GM19035 (cell line): ENCODE measurements around the gene CYTH4.
A peak's percentile ranks its signal among the peaks of the same experiment; 100 is the strongest.
"Not testable (repeated sequence)": the region's sequence is repeated elsewhere in the genome, so short reads cannot be mapped to it uniquely, and the experiment has no call there.

ENCODE experiments used
- ATAC-seq: cut with Tn5 transposase; IDR thresholded peaks from one replicate; pipeline ENCODE4 v1.9.1; 2021; ENCODE audit not compliant: unreplicated experiment

Gene CYTH4

GRCh38 chr22:37282385-37282677, at the start of gene CYTH4:
CYTH4 (plus strand) TSS chr22:37282508; CDS start chr22:37282570, 62 bp downstream.
- ATAC-seq = peak; percentile 51

GRCh38 chr22:37233371-37233750, 48.9 kb upstream of the CYTH4 start:
- not testable (repeated sequence) for ATAC-seq

GRCh38 chr22:37233751-37234631, 48.3 kb upstream of the CYTH4 start:
- ATAC-seq = no peak

DNA sequence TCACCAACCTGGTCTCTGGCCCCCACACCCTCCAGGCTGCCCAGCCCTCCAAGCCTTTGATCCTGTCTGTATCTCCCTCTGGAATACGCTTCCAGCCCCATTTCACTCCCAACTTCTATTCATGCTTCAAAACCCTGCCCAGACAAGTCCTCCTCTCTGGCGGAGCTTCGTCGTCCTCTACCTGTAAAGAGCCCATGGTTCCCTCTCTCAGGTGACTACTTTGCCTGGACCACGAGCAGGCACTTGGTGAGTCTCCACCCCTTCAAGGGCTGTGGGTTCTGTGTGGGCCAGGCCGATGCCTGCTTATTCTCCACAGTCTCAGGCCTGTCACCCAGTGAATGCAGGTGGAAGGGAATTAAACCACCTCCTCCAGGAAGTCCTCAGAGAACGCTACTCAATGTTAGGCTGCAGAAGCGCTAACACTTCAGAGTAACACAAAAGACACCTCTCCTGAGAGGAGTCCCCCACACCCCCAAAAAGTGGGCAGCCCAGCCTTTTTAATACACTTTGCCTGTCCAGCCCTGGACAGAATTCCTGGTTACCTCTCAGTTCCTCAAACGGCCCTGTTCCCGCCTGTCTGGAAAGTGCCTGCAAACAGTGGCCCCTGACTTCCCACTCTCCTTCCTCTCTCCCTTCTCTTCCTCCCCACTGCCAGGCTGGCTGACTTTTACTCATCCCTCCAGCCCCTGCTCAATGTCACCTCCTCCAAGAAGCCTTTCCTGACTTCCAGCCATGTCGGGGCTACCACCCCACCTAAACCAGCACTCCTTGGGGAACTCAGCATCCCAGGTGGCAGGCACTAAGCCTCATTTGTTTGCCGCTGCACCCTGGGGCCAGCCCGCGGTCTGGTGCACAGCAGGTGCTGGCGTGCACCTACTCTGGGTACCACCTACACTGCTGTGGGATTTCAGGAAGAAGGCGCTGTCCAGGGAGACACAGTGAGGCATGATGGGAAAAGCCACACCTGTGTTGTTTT, 47.3 kb upstream of the CYTH4 start:
- no peak for ATAC-seq

DNA sequence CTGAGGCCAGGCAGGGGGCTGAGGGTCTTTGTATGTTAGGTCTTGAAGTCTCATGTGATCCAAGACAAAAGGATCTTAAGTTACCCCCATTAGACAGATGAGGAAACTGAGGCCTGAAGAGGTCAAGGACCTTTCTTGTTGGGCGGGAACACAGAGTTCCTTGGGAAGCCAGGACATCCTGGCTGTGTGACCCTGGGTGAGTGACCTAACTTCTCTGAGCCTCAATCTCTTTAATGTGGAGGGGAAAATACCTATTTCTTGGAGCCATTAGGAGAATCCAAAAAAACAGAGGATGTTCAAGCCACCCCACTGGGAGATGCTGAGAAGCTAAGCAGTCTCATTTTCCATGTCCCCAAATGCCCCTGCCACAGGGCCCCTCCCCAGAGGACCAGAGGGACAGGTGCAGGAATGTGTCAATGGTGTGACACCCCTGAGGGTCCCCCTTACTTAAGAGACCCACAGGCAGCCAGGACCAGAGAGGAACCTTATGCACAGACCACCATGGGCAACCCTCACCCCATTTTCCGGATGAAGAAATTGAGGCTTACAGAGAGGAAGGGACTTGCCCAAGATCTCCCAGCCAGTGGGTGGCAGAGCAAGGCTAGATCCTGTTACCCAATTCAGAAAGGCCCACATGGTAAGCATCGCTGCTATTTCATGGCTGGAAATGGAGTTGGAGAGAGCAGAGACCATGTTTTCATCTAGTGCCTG, 46.3 kb upstream of the CYTH4 start:
- no peak for ATAC-seq

DNA sequence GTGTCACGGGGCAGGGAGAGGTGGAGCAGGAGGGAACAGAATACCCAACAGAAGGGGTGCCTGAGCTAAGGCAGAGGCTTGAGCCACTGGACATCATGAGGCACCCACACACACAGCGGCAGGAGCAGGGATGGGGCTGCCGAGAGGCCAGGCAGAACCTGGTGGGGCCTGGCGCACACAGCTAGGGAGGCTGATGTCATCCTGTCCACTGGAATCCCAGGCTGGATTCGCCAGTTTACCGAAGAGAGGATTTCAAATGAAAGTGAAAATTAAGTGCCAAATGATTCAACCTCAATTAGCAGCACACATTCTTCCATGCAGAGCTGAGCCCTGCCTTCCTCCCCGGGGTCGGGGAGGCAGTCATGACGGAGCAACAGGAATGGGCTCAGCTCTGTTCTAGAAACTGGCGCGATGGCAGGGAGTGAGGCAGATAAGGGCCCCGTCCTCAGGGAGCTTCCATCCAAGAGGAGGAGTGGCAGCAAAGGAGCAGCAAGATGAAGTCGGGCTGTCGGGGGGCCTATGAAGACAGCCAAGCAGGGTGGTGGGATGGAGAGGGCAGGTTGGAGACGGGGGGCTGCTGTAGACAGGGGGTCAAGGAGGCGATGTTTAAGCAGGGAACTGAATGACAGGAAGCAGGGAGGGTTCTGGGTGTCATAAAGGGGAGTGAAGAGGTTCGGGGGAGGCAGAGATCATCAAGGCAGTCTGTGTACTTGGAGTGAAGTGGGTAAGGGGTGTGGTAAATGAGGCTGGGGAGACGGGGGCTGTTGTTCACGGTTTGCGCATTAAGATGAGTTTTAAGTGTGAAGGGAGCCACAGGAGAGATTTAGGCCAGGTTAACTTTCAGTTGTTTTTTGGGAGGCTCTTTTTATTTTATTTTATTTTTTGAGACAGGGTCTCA, 44.7 kb upstream of the CYTH4 start:
- ATAC-seq = no peak

DNA sequence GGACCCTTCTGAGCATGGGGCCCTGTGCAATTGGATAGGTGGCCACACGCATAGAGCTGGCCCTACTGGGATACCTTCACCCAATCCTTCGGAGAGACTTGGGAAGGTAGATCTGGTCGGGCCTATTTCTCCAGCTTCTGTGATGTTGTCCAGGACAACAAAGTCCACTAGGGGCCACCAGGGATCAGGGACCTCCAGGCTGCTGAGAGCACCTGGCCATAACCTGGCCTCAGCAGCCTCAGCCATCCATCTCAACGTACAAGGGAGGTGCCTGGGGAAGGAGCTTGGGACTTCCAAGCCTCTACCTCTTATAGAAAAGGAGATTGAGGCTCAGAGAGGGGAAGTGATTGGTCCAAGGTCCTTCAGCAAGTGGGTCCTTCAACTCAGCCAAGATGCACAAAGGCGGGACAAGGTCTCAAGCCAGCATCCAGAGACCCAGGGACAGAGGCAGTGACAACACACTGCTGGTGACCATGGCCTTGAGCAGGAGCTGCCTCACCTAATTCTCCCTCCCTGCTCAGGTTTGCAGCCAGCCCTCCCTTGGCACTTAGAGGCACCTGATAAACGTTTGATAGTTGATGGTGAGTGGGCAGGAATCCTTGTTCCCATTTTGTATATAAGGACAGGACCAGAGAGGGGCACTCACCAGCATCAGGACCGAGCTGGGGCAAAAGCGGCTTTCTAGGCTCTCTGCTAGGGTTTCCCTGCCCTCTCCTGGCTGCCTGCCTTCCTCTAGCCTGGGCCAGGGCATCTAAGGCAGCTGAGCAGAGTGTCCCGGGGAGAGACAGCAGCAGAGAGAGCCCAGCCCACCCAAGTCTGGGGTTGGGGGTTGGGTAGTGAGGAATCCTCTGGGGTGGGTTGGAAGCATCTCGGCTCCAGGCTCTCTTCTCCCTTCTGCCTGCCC, 42.7 kb upstream of the CYTH4 start:
- no peak for ATAC-seq

- ATAC-seq = no peak
Measured at GRCh38 chr22:37240240-37240940, 41.9 kb upstream of the CYTH4 start.

- ATAC-seq = no peak
Measured at GRCh38 chr22:37240941-37241320, 41.4 kb upstream of the CYTH4 start.

- no peak for ATAC-seq
Measured at GRCh38 chr22:37241351-37242142, 40.8 kb upstream of the CYTH4 start.

DNA sequence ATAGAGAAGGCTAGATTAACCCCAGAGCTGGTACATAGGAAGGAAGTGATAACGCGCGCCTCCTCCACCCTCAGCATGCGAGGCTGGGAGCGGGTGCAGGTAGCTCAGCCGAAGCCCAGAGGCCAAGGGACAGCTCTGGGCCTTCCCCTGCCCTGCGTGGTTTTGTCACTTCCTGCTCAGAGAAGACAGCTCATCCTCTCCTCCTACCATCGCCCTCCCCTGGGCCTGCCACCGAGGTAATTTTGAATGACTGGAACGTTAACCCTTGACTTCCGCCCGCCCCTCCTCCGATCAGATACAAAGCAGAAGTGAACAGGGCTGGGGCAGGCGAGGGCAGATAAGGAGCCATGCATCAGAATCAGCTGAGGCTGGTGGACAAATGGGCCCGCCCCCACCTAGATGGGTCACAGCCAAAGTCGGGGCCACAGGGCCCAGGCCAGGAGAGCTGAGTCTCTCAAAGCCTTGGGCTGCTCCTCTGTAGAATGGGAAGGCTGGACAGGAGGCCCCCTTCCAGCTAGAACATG, 39.9 kb upstream of the CYTH4 start:
- peak; percentile 53 for ATAC-seq

DNA sequence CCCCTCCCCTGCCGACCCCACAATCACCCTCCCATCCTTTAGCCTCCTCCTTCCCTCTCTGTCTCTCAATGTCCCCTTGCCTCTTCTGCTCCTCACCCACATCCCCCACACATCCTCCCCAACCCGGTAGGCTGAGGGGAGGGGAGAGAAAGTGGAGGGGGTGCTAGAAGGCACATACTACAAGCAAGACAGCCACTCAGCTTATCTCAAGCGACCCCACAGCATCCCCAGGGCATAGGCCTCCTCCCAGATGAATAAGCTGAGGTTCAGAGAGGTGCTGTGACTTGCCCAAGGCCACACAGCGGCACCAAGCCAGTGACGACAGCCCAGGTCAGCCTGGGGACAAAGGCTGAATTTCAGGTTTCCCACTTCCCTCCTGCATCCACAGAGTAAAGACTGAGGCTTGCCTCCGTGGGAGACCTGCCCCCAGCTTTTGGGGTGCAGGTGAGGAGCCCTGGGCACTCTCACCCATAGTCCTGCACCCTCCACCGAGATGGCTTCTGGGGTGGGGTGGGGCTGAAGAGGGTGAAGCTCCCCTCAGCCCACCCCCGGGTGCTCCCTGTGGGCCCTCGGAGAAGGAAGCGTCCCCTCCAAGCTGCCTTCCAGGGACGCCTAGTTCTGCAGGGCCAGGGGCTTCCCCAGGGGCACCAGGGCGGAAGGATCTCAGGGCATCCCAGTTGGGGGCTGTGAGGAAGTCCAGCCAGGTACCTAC, 38.8 kb upstream of the CYTH4 start:
- no peak for ATAC-seq

- peak; percentile 53 for ATAC-seq
Measured at GRCh38 chr22:37244114-37244921, 38.0 kb upstream of the CYTH4 start, which contains the start of gene RAC2. RAC2 (minus strand) TSS chr22:37244269; CDS start chr22:37244148, 121 bp downstream.

- ATAC-seq = no peak
Measured at GRCh38 chr22:37244922-37245722, 37.2 kb upstream of the CYTH4 start.

GRCh38 chr22:37245740-37246139, 36.6 kb upstream of the CYTH4 start:
- no peak for ATAC-seq
